ENCODE results near the gene SKOR1. TPM values are rescaled to one million over a fixed set of nuclear protein-coding genes. Genes with fewer than 3 reads are reported as not detected.
A peak's percentile ranks its signal among the peaks of the same experiment; 100 is the strongest.

SKOR1 gene
- total RNA-seq, 2 donors from 2014 or later = 0.78 to 3.5 TPM

DNA sequence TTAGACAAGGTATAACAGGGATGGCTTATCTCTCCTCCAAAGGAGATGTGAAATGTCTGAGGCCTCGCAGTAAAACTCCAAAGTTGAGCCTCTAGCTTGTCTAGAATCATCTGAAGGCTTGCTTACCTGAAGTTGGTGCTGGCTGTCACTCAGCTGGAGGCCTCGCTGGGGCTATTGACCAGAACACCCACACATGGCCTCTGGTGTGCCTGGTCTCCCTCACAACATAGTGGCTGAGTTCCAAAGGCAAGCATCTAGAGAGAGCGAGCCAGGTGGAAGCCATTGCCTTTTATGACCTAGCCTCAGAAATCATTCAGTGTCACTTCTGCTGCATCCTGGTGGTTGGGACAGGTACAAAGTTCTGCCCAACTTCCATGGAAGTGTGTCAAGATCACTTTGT lies 31.9 kb downstream of the SKOR1 start:
- Histone ChIP-seq H3K36me3 (no peaks in the 10 kb centered on the region), H3K9me3 (no peaks in the 10 kb centered on the region), H3K4me3 (no peak overlapping the region), H3K27me3 (replicated peaks; ENCODE audit: insufficient read depth) (no peaks in the 10 kb centered on the region), H3K27ac (no peak overlapping the region), H3K4me1 (ENCODE audit: control insufficient read depth in 1 of 2, low read depth in 2 of 2) (no peaks in the 10 kb centered on the region)
- TF ChIP-seq, protein P1, sequence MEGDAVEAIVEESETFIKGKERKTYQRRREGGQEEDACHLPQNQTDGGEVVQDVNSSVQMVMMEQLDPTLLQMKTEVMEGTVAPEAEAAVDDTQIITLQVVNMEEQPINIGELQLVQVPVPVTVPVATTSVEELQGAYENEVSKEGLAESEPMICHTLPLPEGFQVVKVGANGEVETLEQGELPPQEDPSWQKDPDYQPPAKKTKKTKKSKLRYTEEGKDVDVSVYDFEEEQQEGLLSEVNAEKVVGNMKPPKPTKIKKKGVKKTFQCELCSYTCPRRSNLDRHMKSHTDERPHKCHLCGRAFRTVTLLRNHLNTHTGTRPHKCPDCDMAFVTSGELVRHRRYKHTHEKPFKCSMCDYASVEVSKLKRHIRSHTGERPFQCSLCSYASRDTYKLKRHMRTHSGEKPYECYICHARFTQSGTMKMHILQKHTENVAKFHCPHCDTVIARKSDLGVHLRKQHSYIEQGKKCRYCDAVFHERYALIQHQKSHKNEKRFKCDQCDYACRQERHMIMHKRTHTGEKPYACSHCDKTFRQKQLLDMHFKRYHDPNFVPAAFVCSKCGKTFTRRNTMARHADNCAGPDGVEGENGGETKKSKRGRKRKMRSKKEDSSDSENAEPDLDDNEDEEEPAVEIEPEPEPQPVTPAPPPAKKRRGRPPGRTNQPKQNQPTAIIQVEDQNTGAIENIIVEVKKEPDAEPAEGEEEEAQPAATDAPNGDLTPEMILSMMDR (IDR thresholded peaks at IDR 0.05) = no peak
- DNase-seq (ENCODE audit: low spot score) (no peak), ATAC-seq (ENCODE audit: insufficient number of reproducible peaks, low FRiP score, low read depth) (no peak)

DNA sequence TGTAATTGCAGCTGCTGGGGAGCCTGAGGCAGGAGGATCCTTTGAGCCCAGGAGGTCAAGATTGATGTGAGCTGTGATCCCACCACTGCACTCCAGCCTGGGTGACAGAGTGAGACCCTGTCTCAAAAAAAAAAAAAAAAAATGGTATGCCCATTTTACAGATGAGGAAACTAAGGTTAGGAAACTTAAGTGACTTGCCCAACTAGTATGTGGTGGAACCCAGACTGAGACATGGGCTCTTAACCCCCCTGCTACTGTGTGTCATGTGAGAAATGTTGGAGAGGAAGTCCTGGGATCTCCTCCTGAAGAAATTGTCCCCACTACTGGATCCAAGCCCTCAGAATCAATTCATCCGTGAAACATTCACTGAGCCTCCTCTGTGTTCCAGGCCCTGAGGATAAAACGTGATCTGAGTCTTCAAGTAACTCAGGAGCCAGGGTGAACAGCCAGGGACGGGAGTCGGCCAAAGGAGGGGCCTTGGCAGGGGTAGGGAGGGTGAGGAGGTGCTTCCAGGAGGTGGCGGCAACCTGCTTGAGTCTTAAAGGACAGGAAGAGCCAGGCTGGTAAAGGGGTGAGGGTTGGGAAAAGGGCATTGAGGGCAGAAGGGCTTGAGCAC lies 34.1 kb downstream of the SKOR1 start:
- no peak for DNase-seq (ENCODE audit: low spot score)
- Histone ChIP-seq H3K27ac (no peak overlapping the region), H3K4me3 (no peak overlapping the region), H3K4me1 (ENCODE audit: control insufficient read depth in 1 of 2, low read depth in 2 of 2) (peaks cover 7 to 15% of the 10 kb centered on the region in 2 donors), H3K36me3 (no peaks in the 10 kb centered on the region), H3K27me3 (replicated peaks; ENCODE audit: insufficient read depth) (no peaks in the 10 kb centered on the region), H3K9me3 (no peaks in the 10 kb centered on the region)
- TF ChIP-seq, protein P1 (IDR thresholded peaks at IDR 0.05) = no peak
- no peak for ATAC-seq (ENCODE audit: insufficient number of reproducible peaks, low FRiP score, low read depth)

DNA sequence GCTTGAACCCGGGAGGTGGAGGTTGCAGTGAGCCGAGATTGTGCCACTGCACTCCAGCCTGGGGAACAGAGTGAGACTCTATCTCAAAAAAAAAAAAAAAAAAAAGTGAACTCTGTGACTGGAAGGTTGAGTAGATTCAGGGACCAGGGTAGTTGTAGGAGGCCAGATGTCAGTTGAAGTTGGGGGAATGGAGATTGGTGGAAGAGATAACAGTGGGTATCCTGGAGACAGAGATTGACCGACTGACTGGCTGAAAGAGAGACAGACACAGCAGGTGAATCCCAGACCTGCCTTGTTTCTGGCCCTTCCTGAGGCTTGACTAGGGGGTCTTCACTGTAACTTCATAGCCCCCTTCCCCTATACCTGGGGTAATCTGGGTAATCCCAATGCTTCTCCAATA lies 36.7 kb downstream of the SKOR1 start:
- DNase-seq (ENCODE audit: low spot score) (no peak), ATAC-seq (ENCODE audit: insufficient number of reproducible peaks, low FRiP score, low read depth) (no peak)
- H3K4me1 ChIP-seq (ENCODE audit: control insufficient read depth in 1 of 2, low read depth in 2 of 2) = peaks cover 7 to 15% of the 10 kb centered on the region in 2 donors
- no peaks in the 10 kb centered on the region for H3K36me3 ChIP-seq
- H3K4me3 ChIP-seq = no peak overlapping the region
- no peaks in the 10 kb centered on the region for H3K9me3 ChIP-seq
- H3K27me3 ChIP-seq (replicated peaks; ENCODE audit: insufficient read depth) = no peaks in the 10 kb centered on the region
- no peak overlapping the region for H3K27ac ChIP-seq
- TF ChIP-seq, protein P1 (IDR thresholded peaks at IDR 0.05) = no peak

DNA sequence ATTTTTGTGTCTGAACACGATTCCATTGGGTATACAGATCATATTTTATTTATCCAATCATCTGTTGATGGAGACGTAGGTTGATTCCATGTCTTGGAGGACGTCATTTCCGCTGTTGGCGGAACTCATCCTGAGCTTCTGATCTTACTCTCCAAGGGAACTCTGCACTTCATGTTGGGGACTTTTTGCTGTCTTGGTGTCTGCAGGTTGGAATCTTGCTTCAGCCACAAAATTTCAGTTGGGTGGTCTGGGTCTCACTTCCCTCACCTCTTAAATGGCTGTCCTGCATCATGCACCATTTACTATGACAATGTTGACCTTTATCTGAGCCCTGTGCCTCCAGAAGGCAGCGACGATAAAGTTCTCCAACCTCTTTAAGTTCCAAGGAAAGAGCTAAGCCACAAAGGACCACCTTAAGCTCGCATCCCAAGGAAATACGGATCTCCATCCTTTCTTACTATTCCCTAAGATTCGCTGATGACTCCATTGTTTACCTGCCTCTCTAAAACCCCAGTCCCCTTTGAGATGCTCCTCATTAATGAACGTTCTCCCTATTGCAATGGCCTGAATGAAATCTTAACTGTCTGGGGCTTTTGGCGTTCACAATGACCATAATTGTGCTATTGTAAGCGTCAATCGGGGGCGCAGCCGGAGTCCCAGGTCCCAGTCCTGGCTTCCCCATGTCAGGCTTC lies 37.6 kb downstream of the SKOR1 start:
- Histone ChIP-seq H3K36me3 (no peaks in the 10 kb centered on the region), H3K27me3 (replicated peaks; ENCODE audit: insufficient read depth) (no peaks in the 10 kb centered on the region), H3K4me3 (peak overlapping the region; percentile 71), H3K4me1 (ENCODE audit: control insufficient read depth in 1 of 2, low read depth in 2 of 2) (peaks cover 7 to 15% of the 10 kb centered on the region in 2 donors), H3K9me3 (no peaks in the 10 kb centered on the region), H3K27ac (peak overlapping the region in 1 of 2 donors; percentile 19)
- DNase-seq (ENCODE audit: low spot score) (no peak), ATAC-seq (ENCODE audit: insufficient number of reproducible peaks, low FRiP score, low read depth) (no peak)
- TF ChIP-seq, protein P1 (IDR thresholded peaks at IDR 0.05) = no peak

DNA sequence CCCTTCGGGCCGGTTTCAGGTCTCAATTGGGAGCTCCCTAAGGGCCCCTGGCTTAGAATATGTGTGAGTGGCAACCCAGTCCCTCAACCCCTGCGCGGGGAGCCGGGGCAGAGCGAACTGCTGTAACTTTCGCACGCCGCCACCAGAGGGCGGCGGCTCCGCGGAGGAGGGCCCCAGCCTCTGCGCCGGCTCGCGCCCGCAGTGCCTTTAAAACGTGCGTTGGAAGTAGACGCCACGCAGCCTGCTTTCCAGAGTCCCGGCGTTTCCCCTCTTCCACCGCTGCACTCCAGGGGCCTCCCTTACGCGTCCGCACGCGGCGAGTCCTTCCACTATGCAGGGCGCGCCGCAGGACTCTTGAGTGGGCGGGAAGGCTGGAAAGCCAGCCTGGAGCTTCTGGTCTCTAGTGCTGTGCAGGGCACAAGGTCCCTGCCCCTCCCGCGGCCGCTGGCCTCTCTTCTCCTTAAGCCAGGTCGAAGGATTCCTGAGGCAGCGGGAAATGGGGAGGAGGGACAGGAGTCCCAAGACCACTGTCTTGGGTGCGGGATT lies 38.2 kb downstream of the SKOR1 start:
- peak overlapping the region; percentile 71 for H3K4me3 ChIP-seq
- H3K27me3 ChIP-seq (replicated peaks; ENCODE audit: insufficient read depth) = no peaks in the 10 kb centered on the region
- TF ChIP-seq, protein P1 (IDR thresholded peaks at IDR 0.05) = peak; percentile 98
- peak; percentile 33 for DNase-seq (ENCODE audit: low spot score)
- H3K9me3 ChIP-seq = no peaks in the 10 kb centered on the region
- H3K4me1 ChIP-seq (ENCODE audit: control insufficient read depth in 1 of 2, low read depth in 2 of 2) = peaks cover 7 to 15% of the 10 kb centered on the region in 2 donors
- H3K36me3 ChIP-seq = no peaks in the 10 kb centered on the region
- H3K27ac ChIP-seq = peak overlapping the region; percentile 19 to 40
- ATAC-seq (ENCODE audit: insufficient number of reproducible peaks, low FRiP score, low read depth) = peak; percentile 51

All from thoracic aorta (tissue), 2 donors.